SK-N-SH treated with all-trans-retinoic acid at 6 μM for 48 hours (cell line): ENCODE measurements around the gene FXYD6.

ENCODE experiments used
- ATAC-seq: fragments of 200-7000 bp; cut with Tn5 transposase; 3 replicates; pipeline ENCODE4 v1.9.1; 2020; ENCODE audit warnings: mild to moderate bottlenecking, moderate library complexity
- ARNTL ChIP-seq: fragments of 450-650 bp; formaldehyde crosslinking; IDR thresholded peaks from 2 replicates; pipeline ENCODE4 v1.5.0; 2020; ENCODE audit warnings: low read depth, mild to moderate bottlenecking, moderate library complexity, borderline replicate concordance
- BACH2 ChIP-seq: fragments of 250-450 bp; sonication (Bioruptor Pico); IDR thresholded peaks from 2 replicates; pipeline ENCODE4 v1.9.0; 2021; ENCODE audit warnings: mild to moderate bottlenecking, borderline replicate concordance
- CSDC2 ChIP-seq: fragments of 250-450 bp; sonication (Bioruptor Pico); IDR thresholded peaks from 2 replicates; pipeline ENCODE4 v1.5.0; 2020; ENCODE audit warnings: mild to moderate bottlenecking, moderate library complexity
- ESRRG ChIP-seq: fragments of 250-450 bp; sonication (Bioruptor Pico); IDR thresholded peaks from 2 replicates; pipeline ENCODE4 v1.6.1; 2021; ENCODE audit warnings: mild to moderate bottlenecking
- GLIS3 ChIP-seq: fragments of 250-450 bp; sonication (Bioruptor Pico); IDR thresholded peaks from 2 replicates; pipeline ENCODE4 v1.5.0; 2020; ENCODE audit warnings: mild to moderate bottlenecking, moderate library complexity
- OSR1 ChIP-seq: fragments of 250-450 bp; sonication (Bioruptor Pico); IDR thresholded peaks from 2 replicates; pipeline ENCODE4 v1.8.0; 2022; ENCODE audit warnings: moderate library complexity, mild to moderate bottlenecking, inconsistent platforms
- PPARA ChIP-seq: fragments of 250-450 bp; sonication (Bioruptor Pico); IDR thresholded peaks from 2 replicates; pipeline ENCODE4 v1.5.0; 2020; ENCODE audit warnings: mild to moderate bottlenecking, borderline replicate concordance
- SNAI2 ChIP-seq: fragments of 250-450 bp; sonication (Bioruptor Pico); IDR thresholded peaks from 2 replicates; pipeline ENCODE4 v1.5.0; 2020; ENCODE audit warnings: mild to moderate bottlenecking, moderate library complexity
- TOX ChIP-seq: fragments of 250-450 bp; sonication (Bioruptor Pico); IDR thresholded peaks from 2 replicates; pipeline ENCODE4 v1.8.0; 2021; ENCODE audit warnings: mild to moderate bottlenecking, moderate library complexity, borderline replicate concordance
- ZC3H10 ChIP-seq: fragments of 250-450 bp; sonication (Bioruptor Pico); IDR thresholded peaks from 2 replicates; pipeline ENCODE4 v1.5.1; 2021; ENCODE audit warnings: mild to moderate bottlenecking, moderate library complexity
- ZFP3 ChIP-seq: fragments of 250-450 bp; sonication (Bioruptor Pico); IDR thresholded peaks from 2 replicates; pipeline ENCODE4 v1.5.0; 2020; ENCODE audit warnings: mild to moderate bottlenecking, moderate library complexity
- ZNF70 ChIP-seq: fragments of 450-650 bp; formaldehyde crosslinking; IDR thresholded peaks from 2 replicates; pipeline ENCODE4 v1.5.0; 2020; ENCODE audit warnings: mild to moderate bottlenecking, moderate library complexity
- TF ChIP-seq, protein P1 (sequence below): fragments of 250-450 bp; sonication (Bioruptor Pico); IDR thresholded peaks from 2 replicates; pipeline ENCODE4 v1.8.0; 2021; ENCODE audit warnings: low read depth, mild to moderate bottlenecking, moderate library complexity, borderline replicate concordance
- TF ChIP-seq, protein P2 (sequence below): fragments of 250-450 bp; sonication (Bioruptor Pico); IDR thresholded peaks from 2 replicates; pipeline ENCODE4 v1.5.1; 2021; ENCODE audit warnings: mild to moderate bottlenecking, moderate library complexity
- TF ChIP-seq, protein P3 (sequence below): fragments of 250-450 bp; sonication (Bioruptor Pico); IDR thresholded peaks from 2 replicates; pipeline ENCODE4 v1.8.0; 2020; ENCODE audit warnings: mild to moderate bottlenecking, moderate library complexity, borderline replicate concordance
- TF ChIP-seq, protein P4 (sequence below): fragments of 250-450 bp; sonication (Bioruptor Pico); IDR thresholded peaks from 2 replicates; pipeline ENCODE4 v1.5.0; 2020; ENCODE audit warnings: mild to moderate bottlenecking, moderate library complexity
- TF ChIP-seq, protein P5 (sequence below): fragments of 250-450 bp; sonication (Bioruptor Pico); IDR thresholded peaks from 2 replicates; pipeline ENCODE4 v1.5.1; 2020; ENCODE audit warnings: low read depth, mild to moderate bottlenecking, moderate library complexity

Gene FXYD6

DNA sequence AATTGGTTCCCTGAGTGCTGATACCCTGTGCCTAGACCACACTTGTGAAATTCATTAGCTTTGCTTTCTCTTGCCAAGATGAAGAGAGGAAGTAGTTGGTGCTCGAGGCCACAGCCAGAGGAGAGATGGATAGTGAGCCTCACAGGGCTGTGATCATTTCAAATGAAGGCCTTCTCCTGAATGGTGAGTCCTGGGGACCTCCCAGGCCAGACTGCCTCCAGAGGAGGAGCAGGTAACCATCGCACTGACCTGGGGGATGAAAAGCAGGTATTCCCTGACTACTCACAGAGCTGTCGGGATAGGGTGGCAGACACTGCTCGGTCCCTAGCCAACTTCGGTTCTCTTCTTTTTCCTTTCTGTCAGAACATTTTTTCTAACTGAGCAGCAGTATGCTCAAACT, 4.8 kb upstream of the FXYD6 start:
- ATAC-seq = no peak
- TF ChIP-seq BACH2 (CRISPR knock-in tag) (no peak), ZC3H10 (CRISPR knock-in tag) (no peak), ARNTL (CRISPR knock-in tag) (no peak)
- TF ChIP-seq, protein P1, sequence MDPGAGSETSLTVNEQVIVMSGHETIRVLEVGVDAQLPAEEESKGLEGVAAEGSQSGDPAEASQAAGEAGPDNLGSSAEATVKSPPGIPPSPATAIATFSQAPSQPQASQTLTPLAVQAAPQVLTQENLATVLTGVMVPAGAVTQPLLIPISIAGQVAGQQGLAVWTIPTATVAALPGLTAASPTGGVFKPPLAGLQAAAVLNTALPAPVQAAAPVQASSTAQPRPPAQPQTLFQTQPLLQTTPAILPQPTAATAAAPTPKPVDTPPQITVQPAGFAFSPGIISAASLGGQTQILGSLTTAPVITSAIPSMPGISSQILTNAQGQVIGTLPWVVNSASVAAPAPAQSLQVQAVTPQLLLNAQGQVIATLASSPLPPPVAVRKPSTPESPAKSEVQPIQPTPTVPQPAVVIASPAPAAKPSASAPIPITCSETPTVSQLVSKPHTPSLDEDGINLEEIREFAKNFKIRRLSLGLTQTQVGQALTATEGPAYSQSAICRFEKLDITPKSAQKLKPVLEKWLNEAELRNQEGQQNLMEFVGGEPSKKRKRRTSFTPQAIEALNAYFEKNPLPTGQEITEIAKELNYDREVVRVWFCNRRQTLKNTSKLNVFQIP (CRISPR knock-in tag) = no peak
- TF ChIP-seq, protein P2, sequence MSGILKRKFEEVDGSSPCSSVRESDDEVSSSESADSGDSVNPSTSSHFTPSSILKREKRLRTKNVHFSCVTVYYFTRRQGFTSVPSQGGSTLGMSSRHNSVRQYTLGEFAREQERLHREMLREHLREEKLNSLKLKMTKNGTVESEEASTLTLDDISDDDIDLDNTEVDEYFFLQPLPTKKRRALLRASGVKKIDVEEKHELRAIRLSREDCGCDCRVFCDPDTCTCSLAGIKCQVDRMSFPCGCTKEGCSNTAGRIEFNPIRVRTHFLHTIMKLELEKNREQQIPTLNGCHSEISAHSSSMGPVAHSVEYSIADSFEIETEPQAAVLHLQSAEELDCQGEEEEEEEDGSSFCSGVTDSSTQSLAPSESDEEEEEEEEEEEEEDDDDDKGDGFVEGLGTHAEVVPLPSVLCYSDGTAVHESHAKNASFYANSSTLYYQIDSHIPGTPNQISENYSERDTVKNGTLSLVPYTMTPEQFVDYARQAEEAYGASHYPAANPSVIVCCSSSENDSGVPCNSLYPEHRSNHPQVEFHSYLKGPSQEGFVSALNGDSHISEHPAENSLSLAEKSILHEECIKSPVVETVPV (CRISPR knock-in tag) = no peak

DNA sequence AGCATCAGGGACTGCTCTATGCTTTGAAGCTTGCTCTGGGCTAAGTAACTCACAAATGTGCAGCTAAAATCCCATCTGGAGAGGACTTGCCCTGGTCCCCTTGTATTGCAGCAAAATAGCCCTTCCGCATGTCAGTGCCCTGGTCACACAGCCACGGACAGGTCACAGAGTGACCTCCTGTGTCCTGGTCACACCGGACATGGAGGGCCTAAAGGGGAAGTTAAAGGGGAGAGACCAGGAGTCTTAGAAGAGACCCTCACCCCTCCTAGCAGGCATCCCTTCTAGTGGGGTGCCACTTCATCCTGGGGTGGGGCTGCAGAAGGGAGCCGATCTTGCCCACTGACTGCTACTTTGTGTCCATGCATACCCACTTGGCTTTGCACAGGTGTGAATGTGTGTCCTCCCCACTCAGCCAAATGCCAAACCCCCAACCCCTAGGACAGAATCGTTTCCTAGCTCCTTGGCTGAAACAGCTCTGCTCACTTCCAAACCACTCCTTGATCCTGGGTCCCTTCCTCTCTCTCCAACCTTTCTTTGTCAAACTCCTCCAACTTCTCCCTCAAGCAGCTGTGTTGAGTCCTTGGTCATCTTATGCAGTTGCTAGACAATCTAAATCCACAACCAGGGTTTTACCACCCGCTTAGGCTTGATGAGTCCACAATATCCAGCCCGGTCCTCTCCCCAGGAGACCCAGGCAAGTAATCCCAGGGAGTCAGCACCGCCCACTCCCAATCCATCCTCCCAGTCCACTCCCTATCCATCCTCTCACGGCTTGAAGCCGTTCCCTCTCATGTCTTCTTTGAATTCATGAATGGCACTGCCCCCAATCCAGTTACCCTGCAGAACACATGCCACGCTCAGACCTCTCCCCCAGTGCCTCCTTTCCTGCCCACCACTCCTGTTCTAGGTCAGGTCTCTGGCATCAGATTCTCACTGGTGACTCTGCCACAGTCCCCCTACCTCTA, 3.3 kb upstream of the FXYD6 start:
- no peak for TF ChIP-seq BACH2 (CRISPR knock-in tag)
- no peak for TF ChIP-seq GLIS3 (CRISPR knock-in tag)
- no peak for TF ChIP-seq ZC3H10 (CRISPR knock-in tag)
- no peak for ATAC-seq

DNA sequence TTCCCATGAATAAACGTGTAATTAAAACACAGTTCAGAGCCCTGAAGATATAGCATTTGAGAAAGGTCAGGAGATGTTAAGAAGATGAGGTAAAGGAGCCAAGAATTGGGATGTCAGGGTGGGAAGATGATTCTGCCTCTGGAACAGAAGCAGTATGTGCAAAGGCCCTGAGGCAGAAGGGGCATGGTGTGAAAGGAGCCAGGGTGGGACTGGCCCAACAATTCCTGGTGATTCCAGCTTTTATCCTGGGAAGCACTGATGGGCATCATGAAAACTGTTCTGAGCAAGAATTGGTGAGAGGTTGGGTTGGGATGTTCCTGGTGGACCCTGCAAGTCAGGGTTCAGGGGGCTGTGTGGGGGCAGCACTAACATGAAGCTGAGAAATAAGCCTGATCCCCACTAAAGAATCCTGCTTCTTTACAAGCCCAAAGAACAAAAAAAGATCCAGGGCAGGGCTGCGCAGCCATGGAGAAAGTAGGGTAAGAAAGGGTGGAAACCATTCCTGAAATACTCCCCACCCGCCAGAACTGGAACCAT, 2.5 kb upstream of the FXYD6 start:
- no peak for TF ChIP-seq OSR1 (CRISPR knock-in tag)
- TF ChIP-seq, protein P3, sequence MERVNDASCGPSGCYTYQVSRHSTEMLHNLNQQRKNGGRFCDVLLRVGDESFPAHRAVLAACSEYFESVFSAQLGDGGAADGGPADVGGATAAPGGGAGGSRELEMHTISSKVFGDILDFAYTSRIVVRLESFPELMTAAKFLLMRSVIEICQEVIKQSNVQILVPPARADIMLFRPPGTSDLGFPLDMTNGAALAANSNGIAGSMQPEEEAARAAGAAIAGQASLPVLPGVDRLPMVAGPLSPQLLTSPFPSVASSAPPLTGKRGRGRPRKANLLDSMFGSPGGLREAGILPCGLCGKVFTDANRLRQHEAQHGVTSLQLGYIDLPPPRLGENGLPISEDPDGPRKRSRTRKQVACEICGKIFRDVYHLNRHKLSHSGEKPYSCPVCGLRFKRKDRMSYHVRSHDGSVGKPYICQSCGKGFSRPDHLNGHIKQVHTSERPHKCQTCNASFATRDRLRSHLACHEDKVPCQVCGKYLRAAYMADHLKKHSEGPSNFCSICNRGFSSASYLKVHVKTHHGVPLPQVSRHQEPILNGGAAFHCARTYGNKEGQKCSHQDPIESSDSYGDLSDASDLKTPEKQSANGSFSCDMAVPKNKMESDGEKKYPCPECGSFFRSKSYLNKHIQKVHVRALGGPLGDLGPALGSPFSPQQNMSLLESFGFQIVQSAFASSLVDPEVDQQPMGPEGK (CRISPR knock-in tag) = no peak
- TF ChIP-seq, protein P4, sequence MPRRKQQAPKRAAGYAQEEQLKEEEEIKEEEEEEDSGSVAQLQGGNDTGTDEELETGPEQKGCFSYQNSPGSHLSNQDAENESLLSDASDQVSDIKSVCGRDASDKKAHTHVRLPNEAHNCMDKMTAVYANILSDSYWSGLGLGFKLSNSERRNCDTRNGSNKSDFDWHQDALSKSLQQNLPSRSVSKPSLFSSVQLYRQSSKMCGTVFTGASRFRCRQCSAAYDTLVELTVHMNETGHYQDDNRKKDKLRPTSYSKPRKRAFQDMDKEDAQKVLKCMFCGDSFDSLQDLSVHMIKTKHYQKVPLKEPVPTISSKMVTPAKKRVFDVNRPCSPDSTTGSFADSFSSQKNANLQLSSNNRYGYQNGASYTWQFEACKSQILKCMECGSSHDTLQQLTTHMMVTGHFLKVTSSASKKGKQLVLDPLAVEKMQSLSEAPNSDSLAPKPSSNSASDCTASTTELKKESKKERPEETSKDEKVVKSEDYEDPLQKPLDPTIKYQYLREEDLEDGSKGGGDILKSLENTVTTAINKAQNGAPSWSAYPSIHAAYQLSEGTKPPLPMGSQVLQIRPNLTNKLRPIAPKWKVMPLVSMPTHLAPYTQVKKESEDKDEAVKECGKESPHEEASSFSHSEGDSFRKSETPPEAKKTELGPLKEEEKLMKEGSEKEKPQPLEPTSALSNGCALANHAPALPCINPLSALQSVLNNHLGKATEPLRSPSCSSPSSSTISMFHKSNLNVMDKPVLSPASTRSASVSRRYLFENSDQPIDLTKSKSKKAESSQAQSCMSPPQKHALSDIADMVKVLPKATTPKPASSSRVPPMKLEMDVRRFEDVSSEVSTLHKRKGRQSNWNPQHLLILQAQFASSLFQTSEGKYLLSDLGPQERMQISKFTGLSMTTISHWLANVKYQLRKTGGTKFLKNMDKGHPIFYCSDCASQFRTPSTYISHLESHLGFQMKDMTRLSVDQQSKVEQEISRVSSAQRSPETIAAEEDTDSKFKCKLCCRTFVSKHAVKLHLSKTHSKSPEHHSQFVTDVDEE = no peak
- no peak for TF ChIP-seq CSDC2
- no peak for TF ChIP-seq BACH2 (CRISPR knock-in tag)
- no peak for TF ChIP-seq SNAI2 (CRISPR knock-in tag)
- no peak for TF ChIP-seq PPARA
- no peak for TF ChIP-seq ZFP3 (CRISPR knock-in tag)
- no peak for TF ChIP-seq TOX (CRISPR knock-in tag)
- TF ChIP-seq, protein P5, sequence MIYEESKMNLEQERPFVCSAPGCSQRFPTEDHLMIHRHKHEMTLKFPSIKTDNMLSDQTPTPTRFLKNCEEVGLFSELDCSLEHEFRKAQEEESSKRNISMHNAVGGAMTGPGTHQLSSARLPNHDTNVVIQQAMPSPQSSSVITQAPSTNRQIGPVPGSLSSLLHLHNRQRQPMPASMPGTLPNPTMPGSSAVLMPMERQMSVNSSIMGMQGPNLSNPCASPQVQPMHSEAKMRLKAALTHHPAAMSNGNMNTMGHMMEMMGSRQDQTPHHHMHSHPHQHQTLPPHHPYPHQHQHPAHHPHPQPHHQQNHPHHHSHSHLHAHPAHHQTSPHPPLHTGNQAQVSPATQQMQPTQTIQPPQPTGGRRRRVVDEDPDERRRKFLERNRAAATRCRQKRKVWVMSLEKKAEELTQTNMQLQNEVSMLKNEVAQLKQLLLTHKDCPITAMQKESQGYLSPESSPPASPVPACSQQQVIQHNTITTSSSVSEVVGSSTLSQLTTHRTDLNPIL = no peak
- TF ChIP-seq ZNF70 (CRISPR knock-in tag) = no peak
- no peak for TF ChIP-seq GLIS3 (CRISPR knock-in tag)
- no peak for ATAC-seq

DNA sequence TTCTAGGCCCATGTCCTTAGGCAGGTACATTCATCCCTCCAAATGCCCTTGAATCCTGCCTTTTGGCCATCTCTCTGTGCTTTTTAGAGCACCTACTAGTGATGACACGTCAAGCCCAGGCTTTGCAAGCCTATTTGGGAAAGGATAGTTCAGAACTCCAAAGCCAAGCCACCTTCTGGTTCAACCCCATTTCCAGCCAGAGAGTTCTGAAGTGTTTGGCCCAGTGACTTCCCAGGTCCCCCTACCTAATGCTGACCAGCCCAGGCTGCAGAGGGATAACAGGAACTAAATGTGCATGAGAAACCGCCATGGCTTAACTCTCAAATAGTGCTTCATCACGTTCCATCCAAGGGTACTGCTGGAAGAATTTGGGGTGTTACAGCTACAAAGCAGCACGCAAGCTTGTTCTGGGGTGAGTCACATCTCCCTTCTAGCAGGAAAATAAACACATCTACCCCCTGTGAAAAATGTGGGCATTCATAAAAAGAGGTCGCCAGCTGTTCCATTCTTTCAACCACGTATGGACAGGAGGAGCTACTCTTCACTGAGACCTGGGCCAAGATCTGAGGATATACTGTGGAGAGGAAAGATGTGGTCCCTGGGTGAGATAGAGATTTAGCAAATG, 2.0 kb upstream of the FXYD6 start:
- no peak for ATAC-seq
- TF ChIP-seq CSDC2 (no peak), ESRRG (CRISPR knock-in tag) (no peak), ZC3H10 (CRISPR knock-in tag) (no peak)
- TF ChIP-seq, protein P1 (CRISPR knock-in tag) = no peak
- TF ChIP-seq, protein P4 = no peak
- TF ChIP-seq, protein P5 = no peak
